HepG2 (cell line): ENCODE measurements around the gene PDZD7. TPM values are rescaled to one million over a fixed set of nuclear protein-coding genes. Genes with fewer than 3 reads are reported as not detected.

Experiments
- ATF5 ChIP-seq: sonication (generic); formaldehyde crosslinking; IDR thresholded peaks from 2 replicates; pipeline ENCODE4 v1.4.0; 2020; ENCODE audit warnings: mild to moderate bottlenecking, low read depth, missing genetic modification reagents
- CBX2 ChIP-seq, 2 experiments: fragments of 200-600 bp in 1 of 2; sonication (generic); formaldehyde crosslinking in 1 of 2; IDR thresholded peaks; 2 replicates each; pipeline versions ENCODE4 v1.7.0 to v1.8.1; 2018 to 2022; ENCODE audit warnings: low read depth in 2 of 2, low read length in 1 of 2, mild to moderate bottlenecking in 1 of 2, missing genetic modification reagents in 1 of 2
- IRF2 ChIP-seq: IDR thresholded peaks from 2 replicates; pipeline ENCODE4 v1.6.1; 2018; ENCODE audit warnings: missing genetic modification reagents, missing compliant biosample characterization
- MIER3 ChIP-seq: IDR thresholded peaks from 2 replicates; pipeline ENCODE4 v1.6.1; 2016; ENCODE audit warnings: missing compliant biosample characterization, borderline replicate concordance
- MTA1 ChIP-seq: sonication (generic); formaldehyde crosslinking; IDR thresholded peaks from 2 replicates; pipeline ENCODE4 v1.4.0; 2020; ENCODE audit warnings: missing genetic modification reagents, mild to moderate bottlenecking, borderline replicate concordance
- REXO4 ChIP-seq: sonication (generic); formaldehyde crosslinking; IDR thresholded peaks from 2 replicates; pipeline ENCODE4 v1.8.0; 2022; ENCODE audit warnings: missing genetic modification reagents, mild to moderate bottlenecking, borderline replicate concordance
- RFX3 ChIP-seq: IDR thresholded peaks from 2 replicates; pipeline ENCODE4 v1.6.1; 2016; ENCODE audit warnings: missing biosample characterization, missing genetic modification reagents
- RFXAP ChIP-seq: sonication (generic); formaldehyde crosslinking; IDR thresholded peaks from 2 replicates; pipeline ENCODE4 v1.4.0; 2020; ENCODE audit warnings: missing genetic modification reagents, borderline replicate concordance
- ZFAT ChIP-seq: sonication (generic); formaldehyde crosslinking; conservative IDR thresholded peaks from 2 replicates; pipeline ENCODE4 v1.8.1; 2023; ENCODE audit warnings: missing genetic modification reagents, inconsistent platforms
- ZNF264 ChIP-seq: sonication (generic); formaldehyde crosslinking; IDR thresholded peaks from 2 replicates; pipeline ENCODE4 v1.4.0; 2020; ENCODE audit warnings: missing genetic modification reagents
- ZNF44 ChIP-seq: sonication (generic); formaldehyde crosslinking; IDR thresholded peaks from 2 replicates; pipeline ENCODE4 v1.5.1; 2020; ENCODE audit warnings: mild to moderate bottlenecking, missing genetic modification reagents
- ZNF687 ChIP-seq: sonication (generic); formaldehyde crosslinking; IDR thresholded peaks from 2 replicates; pipeline ENCODE4 v1.5.1; 2020; ENCODE audit warnings: mild to moderate bottlenecking, missing genetic modification reagents, moderate library complexity
- polyA plus RNA-seq, 8 experiments: library from polyadenylated mRNA; depleted of rRNA in 3 of 8; stranded (reverse) in 7 of 8; unstranded in 1 of 8; fragments of >200 nt; fragmentation: Illumina TruSeq in 4 of 8; extraction: Trizol in 4 of 8; gene quantifications; 2 replicates each; pipeline versions ENCODE4 v1.2.1 to v1.2.3, GENCODE V29; 2011 to 2016; ENCODE audit warnings: low read depth in 4 of 8, missing spikeins in 1 of 8, mixed read lengths in 1 of 8; ENCODE audit not compliant: insufficient read depth in 1 of 8
- total RNA-seq, 5 experiments: library from RNA; depleted of rRNA; stranded (reverse); fragments of >200 nt; fragmentation: Illumina TruSeq; extraction: Trizol; gene quantifications; 2 replicates each; pipeline ENCODE4 v1.2.3, GENCODE V29; 2016; ENCODE audit warnings: low read depth in 1 of 5
- TF ChIP-seq, protein P1 (sequence below): sonication (generic); formaldehyde crosslinking; IDR thresholded peaks from 2 replicates; pipeline ENCODE4 v1.4.0; 2020; ENCODE audit warnings: missing genetic modification reagents, borderline replicate concordance
- TF ChIP-seq, protein P2 (sequence below): IDR thresholded peaks from 2 replicates; pipeline ENCODE4 v1.6.1; 2016; ENCODE audit warnings: missing genetic modification reagents, missing compliant biosample characterization
- TF ChIP-seq, protein P3 (sequence below): IDR thresholded peaks from 2 replicates; pipeline ENCODE4 v1.6.1; 2016; ENCODE audit warnings: missing compliant biosample characterization, missing genetic modification reagents, borderline replicate concordance

Gene PDZD7
- total and polyA plus RNA-seq, 2 of the 13 experiments (the other 11 are each of a cell fraction or from before 2014, with no cell fraction given): 0.58 to 0.73 TPM

GRCh38 chr10:100998183-100998990 lies 32.5 kb downstream of the PDZD7 start (continued):
- TF ChIP-seq, protein P1, sequence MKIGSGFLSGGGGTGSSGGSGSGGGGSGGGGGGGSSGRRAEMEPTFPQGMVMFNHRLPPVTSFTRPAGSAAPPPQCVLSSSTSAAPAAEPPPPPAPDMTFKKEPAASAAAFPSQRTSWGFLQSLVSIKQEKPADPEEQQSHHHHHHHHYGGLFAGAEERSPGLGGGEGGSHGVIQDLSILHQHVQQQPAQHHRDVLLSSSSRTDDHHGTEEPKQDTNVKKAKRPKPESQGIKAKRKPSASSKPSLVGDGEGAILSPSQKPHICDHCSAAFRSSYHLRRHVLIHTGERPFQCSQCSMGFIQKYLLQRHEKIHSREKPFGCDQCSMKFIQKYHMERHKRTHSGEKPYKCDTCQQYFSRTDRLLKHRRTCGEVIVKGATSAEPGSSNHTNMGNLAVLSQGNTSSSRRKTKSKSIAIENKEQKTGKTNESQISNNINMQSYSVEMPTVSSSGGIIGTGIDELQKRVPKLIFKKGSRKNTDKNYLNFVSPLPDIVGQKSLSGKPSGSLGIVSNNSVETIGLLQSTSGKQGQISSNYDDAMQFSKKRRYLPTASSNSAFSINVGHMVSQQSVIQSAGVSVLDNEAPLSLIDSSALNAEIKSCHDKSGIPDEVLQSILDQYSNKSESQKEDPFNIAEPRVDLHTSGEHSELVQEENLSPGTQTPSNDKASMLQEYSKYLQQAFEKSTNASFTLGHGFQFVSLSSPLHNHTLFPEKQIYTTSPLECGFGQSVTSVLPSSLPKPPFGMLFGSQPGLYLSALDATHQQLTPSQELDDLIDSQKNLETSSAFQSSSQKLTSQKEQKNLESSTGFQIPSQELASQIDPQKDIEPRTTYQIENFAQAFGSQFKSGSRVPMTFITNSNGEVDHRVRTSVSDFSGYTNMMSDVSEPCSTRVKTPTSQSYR (CRISPR knock-in tag): peak; percentile 94
- TF ChIP-seq, protein P2, sequence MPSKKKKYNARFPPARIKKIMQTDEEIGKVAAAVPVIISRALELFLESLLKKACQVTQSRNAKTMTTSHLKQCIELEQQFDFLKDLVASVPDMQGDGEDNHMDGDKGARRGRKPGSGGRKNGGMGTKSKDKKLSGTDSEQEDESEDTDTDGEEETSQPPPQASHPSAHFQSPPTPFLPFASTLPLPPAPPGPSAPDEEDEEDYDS (CRISPR knock-in tag): no peak
- TF ChIP-seq, protein P3, sequence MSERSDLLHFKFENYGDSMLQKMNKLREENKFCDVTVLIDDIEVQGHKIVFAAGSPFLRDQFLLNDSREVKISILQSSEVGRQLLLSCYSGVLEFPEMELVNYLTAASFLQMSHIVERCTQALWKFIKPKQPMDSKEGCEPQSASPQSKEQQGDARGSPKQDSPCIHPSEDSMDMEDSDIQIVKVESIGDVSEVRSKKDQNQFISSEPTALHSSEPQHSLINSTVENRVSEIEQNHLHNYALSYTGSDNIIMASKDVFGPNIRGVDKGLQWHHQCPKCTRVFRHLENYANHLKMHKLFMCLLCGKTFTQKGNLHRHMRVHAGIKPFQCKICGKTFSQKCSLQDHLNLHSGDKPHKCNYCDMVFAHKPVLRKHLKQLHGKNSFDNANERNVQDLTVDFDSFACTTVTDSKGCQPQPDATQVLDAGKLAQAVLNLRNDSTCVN: no peak
- TF ChIP-seq RFXAP (no peak), ZNF264 (no peak), ATF5 (CRISPR knock-in tag) (no peak), ZNF687 (CRISPR knock-in tag) (peak; percentile 17; the same call in 1 of the 2 replicates), MIER3 (peak; percentile 55; the same call in 1 of the 2 replicates), RFX3 (CRISPR knock-in tag) (no peak), MTA1 (no peak; the same call in 1 of the 2 replicates), ZNF44 (CRISPR knock-in tag) (0 out of 2 replicates have a peak, but pooled peaks have one; percentile 4), CBX2 (IDR thresholded peaks at IDR 0.05; ENCODE audit: low read depth, low read length) (no peak), CBX2 (CRISPR knock-in tag; IDR thresholded peaks at IDR 0.05; ENCODE audit: low read depth) (no peak), ZFAT (CRISPR knock-in tag) (no peak), IRF2 (CRISPR knock-in tag) (0 out of 2 replicates have a peak, but pooled peaks have one; percentile 11), REXO4 (CRISPR knock-in tag) (no peak)
